GM21360 (cell line): ENCODE results near the gene AFMID.
"Not testable (repeated sequence)": the region's sequence is repeated elsewhere in the genome, so short reads cannot be mapped to it uniquely, and the experiment has no call there.

ENCODE experiments used
- ATAC-seq: cut with Tn5 transposase; IDR thresholded peaks from one replicate; pipeline ENCODE4 v1.9.1; 2021; ENCODE audit warnings: mild to moderate bottlenecking, moderate library complexity; ENCODE audit not compliant: unreplicated experiment

AFMID gene

DNA sequence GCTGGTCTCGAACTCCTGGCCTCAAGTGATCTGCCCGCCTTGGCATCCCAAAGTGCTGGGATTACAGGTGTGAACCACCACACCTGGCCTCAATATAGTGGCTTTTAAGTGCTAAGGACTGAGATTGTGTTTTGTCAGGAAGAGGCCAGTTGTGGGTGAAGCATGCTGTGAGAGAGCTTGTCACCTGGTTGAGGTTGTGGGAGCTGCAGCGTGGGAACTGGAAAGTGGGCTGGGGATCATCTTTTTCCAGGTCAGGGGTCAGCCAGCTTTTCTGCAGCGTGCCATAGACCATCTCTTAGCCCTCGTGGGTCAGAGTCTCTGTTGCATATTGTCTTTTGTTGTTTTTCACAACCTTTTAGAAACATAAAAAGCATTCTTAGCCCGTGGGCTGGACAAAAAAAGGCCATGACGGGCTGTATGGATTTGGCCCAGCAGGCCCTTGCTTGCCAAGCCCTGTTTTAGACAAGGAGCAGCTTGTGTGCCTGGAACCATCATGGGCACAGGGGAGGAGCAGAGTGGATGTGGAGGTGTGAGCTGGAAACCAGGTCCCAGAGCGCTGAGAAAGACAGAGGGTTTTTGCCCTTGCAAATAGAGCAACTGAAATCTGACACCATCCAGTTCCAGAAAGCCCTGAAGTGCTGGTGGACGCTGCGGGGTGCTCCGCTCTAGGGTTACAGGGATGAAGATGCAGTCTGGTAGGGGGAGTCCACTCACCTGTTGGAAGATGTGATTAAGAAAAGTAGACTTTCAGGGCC lies 32.4 kb downstream of the AFMID start:
- ATAC-seq, result no peak

DNA sequence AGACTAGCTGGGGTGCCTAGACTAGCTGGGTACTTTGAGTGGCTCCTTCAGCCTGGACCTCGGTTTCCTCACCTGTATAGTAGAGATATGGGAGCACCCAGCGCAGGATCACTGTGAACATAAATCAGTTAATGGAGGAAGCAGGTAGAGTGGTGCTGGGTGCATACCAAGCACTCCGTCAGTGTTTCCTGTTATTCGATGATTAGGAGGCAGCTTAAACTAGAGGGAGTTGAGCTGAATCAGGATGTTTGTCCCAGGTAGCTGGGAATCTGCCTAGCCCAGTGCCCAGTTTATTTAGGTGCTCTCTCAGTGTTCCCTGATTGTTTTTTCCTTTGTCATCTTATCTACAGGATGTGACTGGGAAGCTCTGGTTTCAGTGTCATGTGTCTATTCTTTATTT lies 35.9 kb downstream of the AFMID start:
- no peak for ATAC-seq

DNA sequence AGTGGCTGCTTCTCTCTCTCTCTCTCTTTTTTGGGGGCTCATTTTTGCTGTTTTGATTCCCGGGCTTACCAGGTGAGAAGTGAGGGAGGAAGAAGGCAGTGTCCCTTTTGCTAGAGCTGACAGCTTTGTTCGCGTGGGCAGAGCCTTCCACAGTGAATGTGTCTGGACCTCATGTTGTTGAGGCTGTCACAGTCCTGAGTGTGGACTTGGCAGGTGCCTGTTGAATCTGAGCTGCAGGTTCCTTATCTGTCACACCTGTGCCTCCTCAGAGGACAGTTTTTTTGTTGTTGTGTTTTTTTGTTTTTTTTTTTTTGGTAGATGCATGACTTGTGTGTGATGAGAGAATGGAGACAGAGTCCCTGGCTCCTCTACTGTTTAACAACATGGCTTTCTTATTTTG lies 36.6 kb downstream of the AFMID start:
- ATAC-seq, result no peak

DNA sequence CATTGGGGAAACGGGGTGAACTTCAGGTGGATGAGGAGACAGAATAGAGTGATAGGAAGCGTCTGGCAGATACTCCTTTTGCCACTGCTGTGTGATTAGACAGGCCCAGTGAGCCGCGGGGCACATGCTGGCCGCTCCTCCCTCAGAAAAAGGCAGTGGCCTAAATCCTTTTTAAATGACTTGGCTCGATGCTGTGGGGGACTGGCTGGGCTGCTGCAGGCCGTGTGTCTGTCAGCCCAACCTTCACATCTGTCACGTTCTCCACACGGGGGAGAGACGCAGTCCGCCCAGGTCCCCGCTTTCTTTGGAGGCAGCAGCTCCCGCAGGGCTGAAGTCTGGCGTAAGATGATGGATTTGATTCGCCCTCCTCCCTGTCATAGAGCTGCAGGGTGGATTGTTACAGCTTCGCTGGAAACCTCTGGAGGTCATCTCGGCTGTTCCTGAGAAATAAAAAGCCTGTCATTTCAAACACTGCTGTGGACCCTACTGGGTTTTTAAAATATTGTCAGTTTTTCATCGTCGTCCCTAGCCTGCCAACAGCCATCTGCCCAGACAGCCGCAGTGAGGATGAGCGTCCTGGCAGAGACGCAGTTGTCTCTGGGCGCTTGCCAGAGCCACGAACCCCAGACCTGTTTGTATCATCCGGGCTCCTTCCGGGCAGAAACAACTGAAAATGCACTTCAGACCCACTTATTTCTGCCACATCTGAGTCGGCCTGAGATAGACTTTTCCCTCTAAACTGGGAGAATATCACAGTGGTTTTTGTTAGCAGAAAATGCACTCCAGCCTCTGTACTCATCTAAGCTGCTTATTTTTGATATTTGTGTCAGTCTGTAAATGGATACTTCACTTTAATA lies 37.3 kb downstream of the AFMID start:
- no peak for ATAC-seq

DNA sequence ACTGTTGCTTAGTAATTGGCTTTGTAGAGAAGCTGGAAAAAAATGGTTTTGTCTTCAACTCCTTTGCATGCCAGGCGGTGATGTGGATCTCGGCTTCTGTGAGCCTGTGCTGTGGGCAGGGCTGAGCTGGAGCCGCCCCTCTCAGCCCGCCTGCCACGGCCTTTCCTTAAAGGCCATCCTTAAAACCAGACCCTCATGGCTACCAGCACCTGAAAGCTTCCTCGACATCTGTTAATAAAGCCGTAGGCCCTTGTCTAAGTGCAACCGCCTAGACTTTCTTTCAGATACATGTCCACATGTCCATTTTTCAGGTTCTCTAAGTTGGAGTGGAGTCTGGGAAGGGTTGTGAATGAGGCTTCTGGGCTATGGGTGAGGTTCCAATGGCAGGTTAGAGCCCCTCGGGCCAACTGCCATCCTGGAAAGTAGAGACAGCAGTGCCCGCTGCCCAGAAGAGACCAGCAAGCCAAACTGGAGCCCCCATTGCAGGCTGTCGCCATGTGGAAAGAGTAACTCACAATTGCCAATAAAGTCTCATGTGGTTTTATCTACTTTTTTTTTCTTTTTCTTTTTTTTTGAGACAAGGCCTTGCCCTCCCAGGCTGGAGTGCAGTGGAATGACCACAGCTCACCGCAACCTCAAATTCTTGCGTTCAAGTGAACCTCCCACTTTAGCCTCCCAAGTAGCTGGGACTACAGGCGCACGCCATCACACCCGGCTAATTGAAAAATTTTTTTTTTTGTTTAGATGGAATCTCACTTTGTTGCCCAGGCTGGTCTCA lies 38.1 kb downstream of the AFMID start:
- no peak for ATAC-seq

DNA sequence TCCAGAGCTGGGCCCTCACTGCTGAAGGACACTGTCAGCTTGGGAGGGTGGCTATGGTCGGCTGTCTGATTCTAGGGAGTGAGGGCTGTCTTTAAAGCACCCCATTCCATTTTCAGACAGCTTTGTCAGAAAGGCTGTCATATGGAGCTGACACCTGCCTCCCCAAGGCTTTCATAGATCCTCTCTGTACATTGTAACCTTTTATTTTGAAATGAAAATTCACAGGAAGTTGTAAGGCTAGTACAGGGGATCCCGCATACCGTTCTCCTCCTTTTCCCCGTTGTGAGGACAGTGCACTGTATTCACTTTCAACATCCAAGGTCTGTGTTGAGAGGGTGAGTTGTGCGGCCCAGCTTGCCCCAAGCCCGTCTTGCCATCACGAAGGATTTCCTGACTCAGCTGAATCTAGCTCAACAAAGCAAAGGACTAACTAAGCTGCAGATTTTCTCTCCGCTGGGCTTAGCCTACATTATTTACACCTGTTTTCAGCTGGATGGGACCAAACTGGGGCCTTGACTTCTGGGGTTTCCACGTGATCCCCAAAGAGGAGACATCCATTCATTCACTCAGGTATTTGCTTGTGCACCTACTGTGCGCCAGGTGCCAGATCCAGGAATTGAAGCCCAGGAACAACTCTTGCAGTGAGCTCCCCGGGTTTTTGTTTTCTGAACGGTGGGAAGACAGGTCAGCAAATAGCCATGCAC lies 39.0 kb downstream of the AFMID start:
- ATAC-seq, result no peak

DNA sequence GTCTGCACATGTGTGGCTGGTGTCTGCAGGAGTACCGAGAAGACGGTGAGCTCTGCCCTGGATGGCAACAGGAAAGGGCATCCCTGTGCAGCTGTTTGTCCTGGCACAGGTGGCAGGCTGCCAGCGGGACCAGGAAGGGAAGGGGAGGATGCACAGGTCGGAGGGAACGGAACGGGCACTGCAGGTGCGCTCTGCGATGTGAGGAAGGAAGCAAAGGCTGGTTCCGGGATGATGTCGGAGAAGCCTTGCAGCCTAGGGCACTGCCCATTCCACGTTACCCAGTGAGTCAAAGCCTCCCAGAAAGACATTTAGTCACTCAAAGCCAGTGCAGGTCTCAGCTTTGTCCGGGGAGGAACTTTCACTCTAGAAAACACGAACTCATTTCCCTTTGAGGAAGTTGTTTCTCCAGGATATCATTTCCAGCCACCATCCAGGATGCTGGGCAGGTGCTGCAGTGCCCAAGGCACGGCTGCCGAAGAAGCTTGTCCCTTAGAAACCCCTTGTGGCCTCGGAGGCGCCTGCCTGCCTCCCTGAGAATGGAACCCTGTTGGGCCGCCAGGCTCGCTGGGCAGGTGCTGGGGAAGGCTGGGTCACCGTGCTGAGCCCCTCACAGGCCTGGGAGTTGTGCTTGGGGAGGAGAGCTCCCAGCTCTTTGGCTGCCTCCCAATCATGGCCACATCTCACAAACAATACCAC lies 39.7 kb downstream of the AFMID start:
- ATAC-seq, result no peak

DNA sequence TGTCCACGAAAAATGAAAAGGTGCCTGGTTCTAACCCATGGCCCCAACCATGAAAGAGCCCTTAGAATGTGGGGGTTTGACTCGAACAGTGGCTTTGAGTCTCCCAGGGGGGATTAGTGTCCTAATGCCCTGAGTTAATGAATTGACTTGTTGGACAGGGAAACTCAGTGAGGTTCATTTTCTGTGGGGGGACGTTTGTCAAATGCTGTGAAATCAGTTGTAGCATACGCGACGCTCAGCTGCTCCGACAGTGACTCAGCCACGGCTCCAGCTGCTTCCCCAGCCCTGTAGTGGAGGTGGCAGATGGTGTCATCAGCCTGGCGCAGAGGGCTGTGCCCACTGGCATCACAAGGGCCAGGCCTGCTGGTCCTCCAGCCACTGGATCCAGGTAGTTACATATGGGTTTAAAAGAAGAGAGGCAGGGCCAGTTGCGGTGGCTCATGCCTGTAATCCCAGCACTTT lies 40.3 kb downstream of the AFMID start:
- no peak for ATAC-seq

DNA sequence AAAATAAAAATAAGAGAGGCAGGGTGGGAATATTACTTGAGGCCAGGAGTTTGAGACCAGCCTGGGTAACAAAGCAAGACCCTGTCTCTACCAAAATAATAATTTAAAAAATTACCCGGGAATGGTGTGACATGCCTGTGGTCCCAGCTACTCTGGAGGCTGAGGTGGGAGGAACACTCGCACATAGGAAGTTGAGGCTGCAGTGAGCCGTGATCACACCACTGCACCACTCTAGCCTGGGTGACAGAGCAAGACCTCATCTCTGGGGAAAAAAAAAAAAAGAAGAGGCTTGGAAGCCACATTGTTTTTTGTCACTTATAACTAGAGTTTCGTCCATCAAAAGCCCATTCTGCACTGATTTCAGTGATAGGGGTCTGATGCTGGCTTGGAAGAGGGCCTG lies 41.0 kb downstream of the AFMID start:
- ATAC-seq, result no peak

DNA sequence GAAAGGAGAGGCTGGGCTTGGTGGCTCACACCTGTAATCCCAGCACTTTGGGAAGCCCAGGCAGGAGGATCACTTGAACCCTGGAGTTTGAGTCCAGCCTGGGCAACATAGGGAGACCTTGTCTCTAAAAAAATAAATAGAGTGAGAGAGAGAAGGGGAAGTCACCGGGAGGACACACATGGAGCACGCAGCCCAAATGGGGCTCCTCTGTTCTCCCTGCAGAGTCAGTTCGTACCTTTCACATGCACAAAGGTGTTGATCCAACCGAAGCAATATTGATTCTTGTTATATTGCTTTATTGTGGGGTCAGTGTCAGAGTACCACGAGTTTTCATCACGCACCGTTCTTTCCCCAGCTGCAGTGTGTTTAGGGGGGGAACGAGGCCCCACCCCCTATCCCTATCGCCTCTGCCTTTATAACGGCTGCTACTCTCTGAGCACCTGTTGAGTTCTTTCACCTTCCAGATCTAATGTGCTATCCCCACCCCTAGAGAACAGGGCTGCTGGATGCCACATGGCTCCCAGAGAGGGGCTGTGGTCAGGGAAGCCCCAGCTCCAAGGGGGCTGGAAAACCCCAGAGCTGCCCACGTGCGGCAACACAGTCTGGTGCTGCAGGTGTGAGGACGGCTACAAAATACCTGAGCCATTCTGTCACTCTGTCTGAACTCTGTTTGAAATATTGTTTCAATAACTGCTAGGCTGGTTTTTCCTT lies 43.2 kb downstream of the AFMID start:
- no peak for ATAC-seq

DNA sequence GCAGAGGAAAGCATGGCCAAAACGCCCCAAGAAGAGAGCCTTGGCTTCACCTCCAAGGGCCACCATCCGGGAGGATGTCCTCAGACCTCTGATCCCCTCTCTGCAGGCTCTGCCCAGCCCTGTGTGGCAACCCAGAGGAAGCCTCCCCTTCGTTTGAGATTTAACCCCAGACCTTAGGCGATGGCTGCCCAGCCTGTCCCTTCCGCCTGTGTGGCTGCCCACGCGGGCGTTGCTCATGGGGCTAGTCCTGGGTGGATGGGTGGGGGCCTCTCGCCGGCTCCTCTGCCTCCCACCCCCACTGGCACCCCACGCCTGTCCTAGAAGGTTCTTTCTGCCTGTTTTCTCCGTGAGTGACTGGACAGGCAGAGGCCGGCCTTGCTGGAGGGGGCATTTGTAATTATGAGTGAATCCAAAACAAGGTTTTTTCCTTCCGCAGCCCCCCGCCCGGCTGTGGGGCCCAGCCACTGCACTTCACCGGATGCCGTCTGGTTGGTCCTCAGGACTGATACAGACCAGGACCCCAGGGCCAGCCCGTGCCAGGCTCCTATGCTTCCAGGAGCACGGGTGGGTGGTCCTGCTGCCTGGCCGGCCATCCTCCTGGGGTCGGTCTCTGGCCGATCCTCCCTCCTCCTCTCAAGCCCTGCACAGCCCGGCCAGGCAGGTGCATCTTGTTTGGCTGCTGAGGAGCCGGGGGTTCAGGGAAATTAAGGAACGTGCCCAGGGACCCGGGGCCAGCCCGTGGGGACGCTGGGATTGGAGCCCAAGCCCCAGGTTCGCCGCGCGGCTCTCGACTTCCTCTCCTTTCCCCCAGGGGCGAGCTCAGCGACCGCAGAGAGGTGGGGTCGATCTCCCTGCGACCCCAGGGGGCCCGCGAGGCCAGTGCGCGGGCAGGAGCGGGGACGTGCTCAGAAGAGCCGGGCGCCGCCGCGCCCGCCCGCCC lies 44.1 kb downstream of the AFMID start, which contains the start of gene TMEM235:
Gene TMEM235 (plus strand): TSS at position 636 of the 940 bp plus-strand sequence. CDS start 393 bp downstream, outside the sequence.
- ATAC-seq, result no peak

DNA sequence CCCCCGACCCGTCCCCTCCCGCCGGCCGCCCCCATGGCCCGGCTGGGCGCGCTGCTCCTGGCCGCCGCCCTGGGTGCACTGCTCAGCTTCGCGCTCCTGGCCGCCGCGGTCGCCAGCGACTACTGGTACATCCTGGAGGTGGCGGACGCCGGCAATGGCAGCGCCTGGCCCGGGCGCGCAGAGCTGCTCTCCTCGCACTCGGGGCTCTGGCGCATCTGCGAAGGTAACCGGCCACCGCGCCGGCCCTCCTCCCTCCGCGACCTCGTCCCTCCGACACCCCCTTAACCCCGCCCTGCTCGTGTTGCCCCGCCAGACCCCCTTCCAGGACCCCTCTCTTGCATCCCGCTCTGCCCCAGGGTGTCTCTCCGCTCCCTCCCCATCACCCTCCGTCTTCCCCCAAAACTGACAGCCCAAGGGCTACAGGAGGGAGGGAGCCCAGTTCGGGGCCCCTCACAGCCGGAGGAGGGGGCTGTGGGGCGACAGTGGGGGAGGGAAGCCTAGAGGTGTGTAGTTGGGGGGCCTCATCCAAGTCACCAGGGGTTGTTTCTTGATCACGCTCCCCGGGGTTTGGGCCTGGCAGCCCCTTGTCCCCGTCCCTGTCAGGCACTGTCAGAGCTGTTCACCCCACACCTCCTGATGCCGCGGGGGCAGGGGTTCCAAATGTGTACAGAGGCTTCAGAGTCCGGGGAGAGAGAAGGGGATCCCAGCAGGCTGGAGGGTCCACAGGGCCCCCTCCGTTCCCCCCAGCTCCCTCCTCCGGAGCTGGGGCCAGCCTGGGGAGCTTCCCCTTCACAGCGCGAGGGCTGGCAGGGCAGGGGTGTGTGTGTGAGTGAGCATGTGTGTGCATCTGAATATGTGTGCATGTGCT lies 45.1 kb downstream of the AFMID start:
- no peak for ATAC-seq

DNA sequence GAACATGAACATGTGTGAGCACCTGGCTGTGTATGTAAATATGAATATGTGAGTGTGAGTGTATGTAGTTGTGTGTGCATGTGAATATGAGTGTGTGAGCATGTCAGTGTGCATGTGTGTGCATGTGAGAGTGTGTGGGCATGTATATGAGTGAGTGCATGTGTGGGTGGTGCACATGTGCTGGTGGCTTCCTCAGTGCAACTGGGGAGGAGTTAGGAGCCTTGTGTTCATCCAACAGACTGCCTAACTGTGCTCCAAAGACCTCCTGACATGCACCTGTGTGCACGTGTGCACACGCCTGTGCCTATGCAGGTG lies 45.7 kb downstream of the AFMID start:
- no peak for ATAC-seq

DNA sequence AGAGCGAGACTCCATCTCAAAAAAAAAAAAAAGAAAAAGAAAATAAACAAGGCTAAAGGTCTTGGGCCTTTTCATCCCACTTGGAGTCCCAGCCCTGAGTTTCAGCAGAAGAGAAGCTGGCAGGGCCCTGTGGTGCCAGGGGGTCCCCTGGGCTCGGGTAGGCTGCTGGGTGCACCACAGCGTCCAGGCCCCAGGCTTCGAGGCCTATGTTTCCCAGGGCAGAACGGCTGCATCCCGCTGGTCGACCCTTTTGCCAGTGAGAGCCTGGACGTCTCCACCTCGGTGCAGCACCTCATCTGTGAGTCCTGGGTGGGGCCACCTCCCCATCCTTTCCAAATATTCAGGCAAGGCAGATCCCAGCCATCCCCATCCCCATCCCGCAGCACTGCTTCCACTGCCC lies 46.5 kb downstream of the AFMID start:
- ATAC-seq, result no peak

DNA sequence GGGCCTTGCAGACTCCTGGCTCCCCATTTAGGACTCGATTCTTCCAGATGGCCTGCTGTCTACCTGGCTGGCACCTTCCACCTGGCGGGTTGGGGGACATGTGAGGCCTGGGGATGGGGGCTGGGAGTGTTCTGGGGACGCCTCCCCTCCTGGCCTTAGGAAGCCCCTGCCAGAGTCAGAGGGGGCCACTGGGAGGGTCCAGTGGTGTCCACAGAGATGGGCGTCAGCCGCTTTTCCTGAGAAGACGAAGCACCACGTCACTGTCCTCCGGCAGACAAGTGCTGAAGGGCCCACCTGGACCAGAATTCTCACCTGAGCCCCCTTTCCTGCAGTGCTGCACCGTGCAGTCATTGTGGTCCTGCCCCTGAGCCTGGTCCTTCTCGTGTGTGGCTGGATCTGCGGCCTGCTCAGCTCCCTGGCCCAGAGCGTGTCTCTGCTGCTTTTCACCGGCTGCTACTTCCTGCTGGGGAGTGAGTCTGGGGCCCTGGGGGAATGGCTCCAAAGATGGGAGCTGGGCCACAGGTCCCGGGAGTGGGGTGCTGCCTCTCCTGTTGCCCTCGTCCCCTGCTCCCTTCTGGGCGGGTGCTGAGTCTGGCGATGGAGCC lies 47.2 kb downstream of the AFMID start:
- no peak for ATAC-seq

DNA sequence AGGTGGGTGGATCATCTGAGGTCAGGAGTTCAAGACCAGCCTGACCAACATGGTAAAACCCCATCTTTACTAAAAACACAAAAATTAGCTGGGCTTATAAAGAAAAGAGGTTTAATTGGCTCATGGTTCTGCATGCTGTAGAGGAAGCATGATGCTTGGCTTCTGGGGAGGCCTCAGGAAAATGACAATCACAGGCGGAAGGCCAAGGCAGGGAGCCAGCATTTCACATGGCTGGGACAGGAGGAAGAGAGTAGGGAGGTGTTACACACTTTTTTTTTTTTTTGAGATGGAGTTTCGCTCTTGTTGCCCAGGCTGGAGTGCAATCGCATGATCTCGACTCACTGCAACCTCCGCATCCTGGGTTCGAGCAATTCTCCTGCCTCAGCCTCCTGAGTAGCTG lies 47.9 kb downstream of the AFMID start:
- not testable (repeated sequence) for ATAC-seq

DNA sequence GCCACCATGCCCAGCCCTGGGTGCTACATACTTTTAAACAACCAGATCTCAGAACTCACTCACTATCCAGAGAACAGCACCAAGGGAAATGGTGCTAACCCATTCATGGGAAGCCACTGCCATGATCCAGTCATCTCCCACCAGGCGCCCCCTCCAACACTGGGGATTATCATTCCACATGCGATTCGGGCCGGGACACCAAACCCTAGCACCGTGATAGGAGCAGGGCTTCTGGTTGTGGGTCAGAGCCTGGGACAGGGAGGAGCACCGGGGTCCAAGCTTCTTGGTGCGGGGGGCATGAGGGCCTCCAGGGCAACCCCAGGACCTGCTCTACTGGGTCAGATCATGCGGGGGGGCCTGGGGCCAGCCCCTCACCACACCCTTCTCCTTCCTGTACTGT lies 48.7 kb downstream of the AFMID start:
- no peak for ATAC-seq
